ENCODE results near the gene PIK3R5. TPM values are rescaled to one million over a fixed set of nuclear protein-coding genes. Genes with fewer than 3 reads are reported as not detected.

PIK3R5 gene
- total and polyA plus RNA-seq, 8 donors, result 0.90 to 29.8 (median 5.1) TPM; not detected in 1

GRCh38 chr17:8900626-8901585 is 64.6 kb downstream of the PIK3R5 start:
- Histone ChIP-seq H3K9me3 (no peaks in the 10 kb centered on the region), H3K36me3 (peaks cover 0 to 11% (median 0%) of the 10 kb centered on the region in 4 donors), H3K4me1 (peaks cover 0 to 4% (median 0%) of the 10 kb centered on the region in 4 donors), H3K4me3 (no peak overlapping the region), H3K27ac (no peak overlapping the region), H3K27me3 (peaks cover 0 to 35% (median 0%) of the 10 kb centered on the region in 3 donors)
- DNase-seq, result peak in 1 of 2 donors; percentile 17
- intact Hi-C loops (cut with DNase I; ENCODE audit: low total_unique reads), result no loop called here
- WGBS, 5 donors, result 51 to 55% (median 52%) methylated on average over 15 of the region's 15 CpGs
- TF ChIP-seq POLR2AphosphoS5 (IDR thresholded peaks at IDR 0.05) (no peak), CTCF (IDR thresholded peaks at IDR 0.05) (no peak), POLR2A (IDR thresholded peaks at IDR 0.05) (no peak), EP300 (IDR thresholded peaks at IDR 0.05) (no peak)

- DNase-seq, result peak in 1 of 2 donors; percentile 20
- Histone ChIP-seq H3K4me3 (no peak overlapping the region), H3K27ac (no peak overlapping the region), H3K4me1 (peaks cover 0 to 4% (median 2%) of the 10 kb centered on the region in 4 donors), H3K36me3 (peaks cover 0 to 11% (median 0%) of the 10 kb centered on the region in 4 donors), H3K9me3 (no peaks in the 10 kb centered on the region), H3K27me3 (peaks cover 0 to 35% (median 0%) of the 10 kb centered on the region in 3 donors)
- intact Hi-C loops (cut with DNase I; ENCODE audit: low total_unique reads), result no loop called here
- TF ChIP-seq POLR2AphosphoS5 (IDR thresholded peaks at IDR 0.05), result no peak
- no peak for TF ChIP-seq POLR2A (IDR thresholded peaks at IDR 0.05)
- TF ChIP-seq EP300 (IDR thresholded peaks at IDR 0.05), result no peak
- no peak for TF ChIP-seq CTCF (IDR thresholded peaks at IDR 0.05)
- 60 to 68% (median 63%) methylated on average over 6 of the region's 6 CpGs for WGBS, 5 donors
Measured at GRCh38 chr17:8900207-8900606, 65.3 kb downstream of the PIK3R5 start.

- no peaks in the 10 kb centered on the region for H3K9me3 ChIP-seq
- H3K36me3 ChIP-seq, result no peaks in the 10 kb centered on the region
- H3K4me1 ChIP-seq, result peaks cover 0 to 11% (median 7%) of the 10 kb centered on the region in 4 donors
- no peak overlapping the region for H3K4me3 ChIP-seq
- DNase-seq, result no peak
- TF ChIP-seq CTCF (IDR thresholded peaks at IDR 0.05) (no peak), POLR2AphosphoS5 (IDR thresholded peaks at IDR 0.05) (no peak), POLR2A (IDR thresholded peaks at IDR 0.05) (no peak), EP300 (IDR thresholded peaks at IDR 0.05) (no peak)
- H3K27ac ChIP-seq, result no peak overlapping the region
- intact Hi-C loops (cut with DNase I; ENCODE audit: low total_unique reads), result no loop called here
- WGBS, 5 donors, result 76 to 85% (median 83%) methylated on average over 6 of the region's 6 CpGs
- peaks cover 0 to 23% (median 0%) of the 10 kb centered on the region in 3 donors for H3K27me3 ChIP-seq
Measured at GRCh38 chr17:8898636-8899035, 66.9 kb downstream of the PIK3R5 start.

- Histone ChIP-seq H3K27me3 (peaks cover 0 to 23% (median 0%) of the 10 kb centered on the region in 3 donors), H3K4me3 (no peak overlapping the region), H3K4me1 (peaks cover 0 to 11% (median 7%) of the 10 kb centered on the region in 4 donors), H3K27ac (no peak overlapping the region), H3K9me3 (no peaks in the 10 kb centered on the region), H3K36me3 (no peaks in the 10 kb centered on the region)
- no peak for TF ChIP-seq CTCF (IDR thresholded peaks at IDR 0.05)
- no peak for TF ChIP-seq POLR2AphosphoS5 (IDR thresholded peaks at IDR 0.05)
- TF ChIP-seq POLR2A (IDR thresholded peaks at IDR 0.05), result no peak
- TF ChIP-seq EP300 (IDR thresholded peaks at IDR 0.05), result no peak
- no peak for DNase-seq
- intact Hi-C loops (cut with DNase I; ENCODE audit: low total_unique reads), result no loop called here
- 53 to 79% (median 66%) methylated on average over 2 of the region's 2 CpGs for WGBS, 5 donors
Measured at GRCh38 chr17:8898126-8898525, 67.4 kb downstream of the PIK3R5 start.

All from stomach (tissue), 9 donors.